ENCODE data around the gene SCP2.
A peak's percentile ranks its signal among the peaks of the same experiment; 100 is the strongest.
"Not testable (repeated sequence)": the region's sequence is repeated elsewhere in the genome, so short reads cannot be mapped to it uniquely, and the experiment has no call there.

Gene SCP2

DNA sequence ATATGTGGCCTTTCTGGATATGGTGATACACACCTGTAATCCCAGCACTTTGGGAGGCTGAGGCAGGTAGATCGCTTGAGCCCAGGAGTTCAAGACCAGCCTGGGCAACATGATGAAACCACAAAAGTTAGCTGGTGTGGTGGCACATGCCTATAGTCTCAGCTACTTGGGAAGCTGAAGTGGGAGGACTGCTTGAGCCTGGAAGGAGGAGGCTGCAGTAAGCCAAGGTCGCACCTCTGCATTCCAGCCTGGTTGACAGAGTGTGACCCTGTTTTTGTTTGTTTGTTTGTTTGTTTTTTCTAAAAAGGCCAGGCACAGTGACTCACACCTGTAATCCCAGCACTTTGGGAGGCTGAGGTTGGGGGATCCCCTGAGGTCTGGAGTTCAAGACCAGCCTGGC lies 42.2 kb downstream of the SCP2 start:
- DNase-seq (ENCODE audit: low spot score) = not testable (repeated sequence)

- DNase-seq (ENCODE audit: low spot score) = peak; percentile 14
These were observed 43.1 kb downstream of the SCP2 start for GRCh38 chr1:52970149-52970548.

- DNase-seq (ENCODE audit: low spot score) = no peak
These were observed 46.8 kb downstream of the SCP2 start for GRCh38 chr1:52973841-52974240.

- DNase-seq (ENCODE audit: low spot score) = no peak
These were observed 49.3 kb downstream of the SCP2 start for GRCh38 chr1:52976183-52977035.

- no peak for DNase-seq (ENCODE audit: low spot score)
These were observed 51.0 kb downstream of the SCP2 start for GRCh38 chr1:52978045-52978444.

GRCh38 chr1:52992733-52993132 lies 65.7 kb downstream of the SCP2 start:
- DNase-seq (ENCODE audit: low spot score) = not testable (repeated sequence)

- DNase-seq (ENCODE audit: low spot score) = no peak
These were observed 67.6 kb downstream of the SCP2 start for GRCh38 chr1:52994656-52995055.

GRCh38 chr1:52996653-52997052 lies 69.6 kb downstream of the SCP2 start:
- DNase-seq (ENCODE audit: low spot score) = no peak

- DNase-seq (ENCODE audit: low spot score) = no peak
These were observed 74.1 kb downstream of the SCP2 start for GRCh38 chr1:53001128-53001527.

DNA sequence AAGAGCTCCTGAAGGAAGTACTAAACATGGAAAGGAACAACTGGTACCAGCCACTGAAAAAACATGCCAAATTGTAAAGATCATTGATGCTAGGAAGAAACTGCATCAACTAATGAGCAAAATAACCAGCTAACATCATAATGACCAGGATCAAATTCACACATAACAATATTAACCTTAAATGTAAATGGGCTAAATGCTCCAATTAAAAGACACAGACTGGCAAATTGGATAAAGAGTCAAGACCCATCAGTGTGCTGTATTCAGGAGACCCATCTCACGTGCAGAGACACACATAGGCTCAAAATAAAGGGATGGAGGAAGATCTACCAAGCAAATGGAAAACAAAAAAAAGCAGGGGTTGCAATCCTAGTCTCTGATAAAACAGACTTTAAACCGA lies 79.5 kb downstream of the SCP2 start:
- not testable (repeated sequence) for DNase-seq (ENCODE audit: low spot score)

GRCh38 chr1:53010247-53010646 lies 83.2 kb downstream of the SCP2 start:
- DNase-seq (ENCODE audit: low spot score) = not testable (repeated sequence)

DNA sequence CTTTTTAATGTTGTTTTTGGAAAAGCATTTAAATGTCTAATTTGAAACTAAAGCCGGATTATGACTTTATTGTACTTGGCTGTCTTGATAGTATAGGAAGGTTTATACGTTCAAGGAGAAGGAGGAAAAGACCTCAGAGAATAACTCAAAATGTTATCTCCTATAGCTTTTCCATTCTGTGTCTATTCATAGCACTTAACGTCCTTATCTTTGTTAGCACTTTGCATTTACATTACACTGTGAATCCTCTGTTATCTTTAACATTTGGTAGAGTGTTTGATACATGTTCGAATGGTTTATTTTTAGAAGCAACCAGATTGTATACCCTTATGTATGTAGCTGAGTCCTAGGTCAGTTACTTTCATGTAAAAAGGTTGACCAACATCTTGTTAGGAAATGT lies 84.1 kb downstream of the SCP2 start:
- DNase-seq (ENCODE audit: low spot score) = no peak

DNA sequence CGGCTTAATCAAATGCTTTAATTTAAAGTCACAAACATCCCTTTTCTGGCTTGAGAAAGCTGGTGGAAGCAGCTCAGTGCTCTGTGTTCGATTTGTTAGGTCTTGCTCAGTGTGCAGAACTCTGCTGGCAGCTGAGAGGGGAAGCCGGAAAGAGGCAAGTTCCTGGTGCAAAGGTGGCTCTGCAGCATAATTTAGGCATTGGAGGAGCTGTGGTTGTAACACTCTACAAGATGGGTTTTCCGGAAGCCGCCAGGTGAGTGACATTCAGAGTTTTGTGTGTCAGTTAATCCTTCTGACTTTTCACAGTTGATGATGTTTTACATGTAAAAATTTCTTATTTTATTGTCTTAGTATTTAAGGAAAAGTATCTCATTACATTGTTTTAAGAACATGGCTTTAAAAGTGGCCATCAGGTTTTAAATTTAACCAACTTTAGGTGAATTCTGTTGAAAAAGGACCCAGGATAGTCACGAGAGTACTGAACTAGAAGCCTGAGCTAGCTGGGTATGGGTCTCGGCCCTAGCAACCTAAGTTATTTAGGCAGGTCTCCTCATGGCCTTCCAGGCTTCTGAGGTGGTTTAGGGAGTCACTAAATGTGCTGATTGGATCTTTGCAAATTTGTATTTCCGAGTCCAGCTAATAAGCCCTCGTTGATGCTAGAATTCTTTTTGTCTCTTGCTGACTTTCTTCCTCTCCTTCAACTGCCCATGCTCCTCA lies 87.9 kb downstream of the SCP2 start:
- DNase-seq (ENCODE audit: low spot score) = peak; percentile 91

GRCh38 chr1:53015508-53015860 lies 88.4 kb downstream of the SCP2 start:
- no peak for DNase-seq (ENCODE audit: low spot score)

DNA sequence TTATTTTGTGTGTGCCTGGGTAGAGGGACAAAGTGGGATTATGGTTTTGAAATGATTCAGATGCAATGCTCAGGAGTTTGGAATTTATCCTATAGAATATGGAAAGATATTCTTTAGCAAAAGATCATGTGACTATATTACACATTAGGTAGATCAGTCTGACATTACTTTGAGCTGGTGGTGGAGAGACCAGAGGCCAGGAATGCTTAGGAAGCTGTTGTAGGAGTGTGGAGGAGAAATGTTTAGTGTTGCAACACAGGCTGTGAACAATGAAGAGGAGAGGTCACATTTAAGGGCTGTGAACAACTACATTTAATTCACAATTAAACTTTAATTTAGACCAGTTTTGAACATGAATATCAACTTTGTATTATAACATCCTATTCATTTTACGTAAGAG lies 89.6 kb downstream of the SCP2 start:
- no peak for DNase-seq (ENCODE audit: low spot score)

DNA sequence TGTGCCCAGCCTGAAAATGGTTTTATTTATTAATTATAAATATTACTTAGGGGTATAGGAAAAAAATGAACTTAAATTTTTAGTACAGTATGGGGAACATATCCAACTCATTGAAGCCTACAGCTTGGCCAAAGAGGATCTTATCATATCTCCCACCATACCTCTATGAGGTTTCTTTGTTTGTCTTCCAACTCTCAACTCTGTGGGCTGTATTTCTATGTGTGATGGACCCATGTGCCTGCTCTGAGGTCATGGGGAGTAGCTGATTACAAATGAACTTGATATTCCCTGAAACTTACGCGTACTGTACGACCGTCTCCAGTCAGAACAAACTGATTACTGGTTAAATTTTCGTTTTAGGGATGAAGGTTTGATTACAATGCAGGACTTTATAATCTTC lies 93.5 kb downstream of the SCP2 start:
- no peak for DNase-seq (ENCODE audit: low spot score)

DNA sequence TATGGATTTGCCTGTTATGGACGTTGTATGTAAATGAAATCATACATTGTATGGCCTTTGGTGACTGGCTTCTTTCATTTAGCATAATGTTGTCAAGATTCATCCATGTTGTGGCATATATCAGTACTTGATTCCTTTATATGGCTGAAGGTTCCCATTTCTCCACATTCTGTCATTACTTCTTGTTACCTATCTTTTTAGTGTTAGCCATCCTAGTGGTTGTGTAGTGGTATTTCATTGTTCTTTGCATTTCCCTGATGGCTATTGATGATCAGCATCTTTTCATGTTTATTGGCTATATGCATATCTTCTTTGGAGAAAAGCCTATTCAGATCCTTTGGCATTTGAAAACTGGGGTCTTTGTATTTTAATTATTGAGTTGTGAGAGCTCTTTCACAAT lies 95.1 kb downstream of the SCP2 start:
- no peak for DNase-seq (ENCODE audit: low spot score)

DNA sequence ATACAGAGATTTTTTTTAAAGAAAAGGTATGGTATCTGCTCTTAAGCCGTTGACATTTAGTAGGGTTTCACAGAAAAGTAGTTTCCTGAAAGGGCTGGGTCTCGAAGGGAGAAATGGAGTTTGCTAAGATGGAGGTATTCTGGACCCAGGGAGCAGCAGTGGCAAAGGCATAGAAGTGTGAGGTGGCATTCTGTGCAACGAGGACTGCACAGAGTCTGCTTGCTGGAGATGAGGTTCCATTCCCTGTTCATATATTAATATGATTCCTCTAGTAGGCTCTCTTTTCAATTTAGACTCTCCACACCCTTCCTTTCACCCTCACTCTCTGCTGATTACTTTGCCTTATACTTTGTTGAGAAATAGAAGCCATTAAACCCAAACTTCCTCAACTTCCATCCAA lies 96.5 kb downstream of the SCP2 start:
- no peak for DNase-seq (ENCODE audit: low spot score)

- no peak for DNase-seq (ENCODE audit: low spot score)
These were observed 97.0 kb downstream of the SCP2 start for GRCh38 chr1:53024117-53024516.

DNA sequence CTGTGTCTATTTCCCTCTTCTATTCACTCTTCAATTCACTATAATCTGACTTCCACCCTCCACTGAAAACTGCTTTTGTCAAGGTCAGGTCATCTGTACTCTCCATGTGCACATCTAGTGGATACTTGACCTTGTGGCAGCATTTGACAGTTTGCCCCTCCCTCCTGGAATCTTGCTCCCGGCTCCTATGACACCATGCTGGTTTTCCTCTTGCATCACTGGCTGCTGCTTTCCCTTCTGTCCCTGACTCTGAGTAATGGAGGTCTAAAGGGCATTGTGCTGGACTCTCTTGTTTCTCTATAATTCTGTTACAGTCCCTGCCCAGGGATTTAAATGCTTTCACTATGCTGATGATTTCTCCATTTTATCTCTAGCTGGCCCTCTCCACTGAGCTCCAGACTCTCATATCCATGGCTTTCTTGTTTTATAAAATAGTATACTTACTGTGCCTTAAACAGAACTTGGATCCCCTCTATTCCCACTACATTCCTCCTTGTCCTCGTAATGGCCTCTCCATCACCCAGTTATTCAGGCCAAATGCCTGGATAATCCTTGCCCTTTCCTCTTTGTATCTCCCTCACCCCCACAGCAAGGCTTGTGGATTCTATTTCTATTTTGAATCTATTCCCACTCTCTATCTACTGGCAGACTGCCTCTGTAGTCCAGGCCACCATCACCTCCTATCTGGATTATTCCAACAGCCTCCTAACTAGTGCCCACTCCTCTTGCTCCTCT lies 98.1 kb downstream of the SCP2 start:
- DNase-seq (ENCODE audit: low spot score) = peak; percentile 4

- DNase-seq (ENCODE audit: low spot score) = no peak
These were observed 98.7 kb downstream of the SCP2 start for GRCh38 chr1:53025769-53026112.

DNA sequence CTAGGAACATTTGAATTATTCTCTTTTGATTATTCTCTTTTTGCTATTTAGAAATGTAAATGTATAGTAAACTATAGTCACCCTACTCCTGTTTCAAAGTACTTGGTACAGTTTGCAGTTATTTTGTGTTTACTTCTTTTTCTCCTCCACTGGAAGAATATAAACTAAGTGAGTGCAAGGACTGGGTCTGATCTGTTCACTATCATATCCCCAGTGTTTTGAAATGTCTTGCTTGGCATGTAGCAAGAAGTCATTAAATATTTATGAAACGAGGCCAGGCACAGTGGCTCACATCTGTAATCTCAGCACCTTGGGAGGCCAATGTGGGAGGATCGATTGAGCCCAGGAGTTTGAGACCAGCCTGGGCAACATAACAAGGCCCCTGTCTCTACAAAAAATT lies 99.2 kb downstream of the SCP2 start:
- no peak for DNase-seq (ENCODE audit: low spot score)

- DNase-seq (ENCODE audit: low spot score) = no peak
These were observed 104.7 kb downstream of the SCP2 start for GRCh38 chr1:53031732-53032131.
